ENCODE results near the gene SLC2A6. TPM values are rescaled to one million over a fixed set of nuclear protein-coding genes. Genes with fewer than 3 reads are reported as not detected.
A peak's percentile ranks its signal among the peaks of the same experiment; 100 is the strongest.
"Not testable (repeated sequence)": the region's sequence is repeated elsewhere in the genome, so short reads cannot be mapped to it uniquely, and the experiment has no call there.

The SLC2A6 gene
- total RNA-seq, 1 donor from 2014 or later, result 9.4 TPM

DNA sequence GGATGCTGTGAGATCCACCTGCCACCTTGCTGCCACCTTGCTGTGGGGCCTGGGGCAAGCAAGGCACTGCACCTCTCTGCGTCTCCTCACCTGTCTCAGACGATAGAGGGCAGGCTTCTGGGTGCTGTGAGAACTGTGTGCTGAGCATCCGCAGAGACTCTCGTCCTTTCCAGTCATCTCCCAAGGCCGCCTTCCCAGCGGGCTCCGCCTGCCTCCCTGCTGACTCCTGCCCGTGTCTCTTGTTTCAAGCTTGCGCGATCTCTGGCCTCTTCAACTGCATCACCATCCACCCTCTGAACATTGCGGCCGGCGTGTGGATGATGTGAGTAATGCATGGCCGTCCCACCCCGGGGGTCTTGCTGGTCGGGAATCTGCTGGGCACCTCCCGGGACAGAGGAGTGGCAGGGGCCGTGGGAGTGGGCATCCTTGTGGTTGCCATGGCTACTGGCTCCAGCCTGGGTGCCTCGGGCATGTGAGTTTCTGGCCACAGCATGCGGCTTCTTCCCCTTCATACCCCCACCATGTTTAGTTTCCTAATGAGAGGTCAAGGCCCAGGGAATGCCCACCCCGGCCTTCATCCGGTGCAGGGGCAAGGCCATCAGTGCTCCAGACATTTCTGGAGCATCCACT is 15.6 kb downstream of the SLC2A6 start:
- DNase-seq (ENCODE audit: low spot score), result no peak

DNA sequence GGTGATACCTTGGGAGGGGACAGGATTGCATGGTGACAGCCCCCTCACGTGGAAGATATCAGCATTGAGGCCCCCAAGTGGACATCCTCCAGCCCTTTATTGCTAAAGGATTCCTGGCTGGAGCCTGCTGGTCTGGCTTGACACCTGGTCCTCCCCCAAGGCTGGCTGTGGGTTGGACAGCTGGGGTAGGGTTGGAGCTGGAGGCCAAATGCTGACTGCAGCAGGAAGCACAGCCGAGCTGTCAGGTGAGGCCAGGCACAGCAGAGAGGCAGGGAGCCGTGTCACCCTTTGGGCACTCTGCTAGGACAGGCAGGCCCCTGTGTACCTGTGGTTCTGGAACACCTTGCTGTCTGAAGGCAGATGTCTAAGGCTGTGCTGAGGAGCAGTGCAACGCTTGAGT is 16.9 kb downstream of the SLC2A6 start:
- DNase-seq (ENCODE audit: low spot score), result no peak

DNA sequence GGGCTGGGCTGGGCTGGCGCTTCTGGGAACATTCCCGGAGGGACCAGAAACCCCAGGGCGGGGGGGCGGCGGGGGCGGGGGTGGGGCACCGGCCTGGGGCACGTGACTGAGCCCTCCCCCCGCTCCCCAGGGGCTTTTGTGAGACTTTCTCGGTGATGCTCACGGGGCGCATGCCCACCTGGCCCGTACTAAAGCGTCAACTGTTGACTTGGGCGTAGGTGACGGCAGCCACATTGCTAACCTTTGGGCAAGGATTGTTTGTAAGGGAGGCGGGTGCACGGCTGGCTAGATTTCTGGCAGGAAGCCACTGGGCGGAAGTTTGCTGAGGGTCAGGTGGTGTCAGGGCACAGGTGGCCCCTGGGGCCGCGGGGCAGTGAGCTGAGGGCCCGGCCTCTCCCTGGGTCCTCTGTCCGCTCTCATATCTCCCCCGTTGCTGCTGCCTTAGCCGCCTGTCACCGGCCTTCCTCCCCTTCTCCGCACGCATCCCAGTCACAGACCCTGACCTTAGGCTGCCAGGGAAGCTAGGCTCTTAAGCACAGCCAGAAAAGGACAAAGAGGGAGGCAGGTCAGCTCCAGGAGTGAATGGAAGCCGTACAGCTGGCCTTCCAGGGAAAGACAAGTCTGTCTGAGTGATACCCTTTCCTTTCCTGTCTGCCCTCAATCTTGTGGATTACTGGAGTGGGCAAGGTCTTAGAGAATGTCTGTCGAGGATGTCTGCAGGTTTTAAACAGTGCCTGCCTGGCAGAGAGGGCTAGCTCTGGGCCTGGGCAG is 18.3 kb downstream of the SLC2A6 start:
- no peak for DNase-seq (ENCODE audit: low spot score)

DNA sequence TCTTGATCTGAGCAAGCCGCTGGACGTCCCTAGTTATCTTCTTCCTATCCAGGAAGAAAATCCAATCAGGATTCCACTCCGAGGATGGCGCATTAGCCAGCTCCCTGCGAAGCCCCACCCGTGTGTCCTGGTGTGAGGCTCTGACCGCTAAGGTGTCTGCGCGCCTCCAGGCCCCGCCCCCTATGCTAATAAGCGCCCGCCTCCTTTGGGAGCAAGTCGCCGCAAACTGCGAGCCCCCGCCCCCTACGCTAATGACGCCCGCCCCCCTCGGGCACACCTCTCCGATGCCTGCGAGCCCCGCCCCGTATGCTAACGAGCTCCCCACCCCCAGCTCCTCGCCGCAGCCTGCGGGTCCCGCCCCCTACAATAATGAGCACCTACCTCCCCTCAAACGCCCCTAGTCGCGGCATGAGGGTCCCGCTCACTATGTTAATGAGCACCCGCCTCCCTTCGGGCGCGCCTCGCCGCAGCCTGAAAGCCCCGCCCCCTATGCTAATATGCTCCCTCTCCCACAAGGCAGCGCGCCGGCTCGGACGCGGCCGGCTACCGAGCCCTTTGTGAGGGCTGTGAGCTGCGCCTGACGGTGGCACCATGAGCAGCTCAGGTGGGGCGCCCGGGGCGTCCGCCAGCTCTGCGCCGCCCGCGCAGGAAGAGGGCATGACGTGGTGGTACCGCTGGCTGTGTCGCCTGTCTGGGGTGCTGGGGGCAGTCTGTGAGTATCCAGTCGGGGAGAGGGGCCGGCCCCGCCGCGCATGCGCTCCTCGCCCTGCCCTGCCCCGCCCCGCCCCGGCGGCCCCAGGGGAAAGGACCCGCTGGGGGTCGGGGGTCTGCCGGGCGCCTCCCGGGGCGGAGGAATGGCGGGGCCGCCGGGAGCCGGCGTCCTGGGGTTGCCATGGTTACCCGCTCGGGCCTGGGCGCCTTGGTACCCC is 19.2 kb downstream of the SLC2A6 start, which contains the start of gene CACFD1:
Gene CACFD1, plus strand, starts transcription at position 503 of the 929 bp plus-strand sequence. Its CDS starts 89 bp downstream, at position 592.
- peak; percentile 96 for DNase-seq (ENCODE audit: low spot score)

DNA sequence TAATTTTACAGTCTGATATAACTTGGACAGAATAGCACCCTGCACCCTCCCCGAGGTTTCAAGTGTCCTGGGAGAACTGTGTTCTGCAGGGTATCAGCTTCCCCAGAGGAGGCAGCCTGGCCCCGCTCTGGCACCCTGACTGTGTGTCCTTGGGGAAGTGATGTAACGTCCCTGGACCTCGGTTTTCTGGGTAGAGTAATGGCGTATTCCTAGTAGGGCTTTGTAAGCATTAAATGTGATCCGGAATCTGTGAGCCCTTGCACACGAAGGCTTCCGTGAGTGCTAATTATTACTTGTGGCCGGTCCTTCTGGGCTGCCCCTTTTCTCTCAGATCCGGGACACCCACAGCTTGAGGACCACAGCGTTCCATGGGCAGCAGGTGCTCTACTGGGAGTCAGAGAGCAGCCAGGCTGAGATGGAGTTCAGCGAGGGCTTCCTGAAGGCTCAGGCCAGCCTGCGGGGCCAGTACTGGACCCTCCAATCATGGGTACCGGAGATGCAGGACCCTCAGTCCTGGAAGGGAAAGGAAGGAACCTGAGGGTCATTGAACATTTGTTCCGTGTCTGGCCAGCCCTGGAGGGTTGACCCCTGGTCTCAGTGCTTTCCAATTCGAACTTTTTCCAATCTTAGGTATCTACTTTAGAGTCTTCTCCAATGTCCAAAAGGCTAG is 20.1 kb downstream of the SLC2A6 start:
- no peak for DNase-seq (ENCODE audit: low spot score)

DNA sequence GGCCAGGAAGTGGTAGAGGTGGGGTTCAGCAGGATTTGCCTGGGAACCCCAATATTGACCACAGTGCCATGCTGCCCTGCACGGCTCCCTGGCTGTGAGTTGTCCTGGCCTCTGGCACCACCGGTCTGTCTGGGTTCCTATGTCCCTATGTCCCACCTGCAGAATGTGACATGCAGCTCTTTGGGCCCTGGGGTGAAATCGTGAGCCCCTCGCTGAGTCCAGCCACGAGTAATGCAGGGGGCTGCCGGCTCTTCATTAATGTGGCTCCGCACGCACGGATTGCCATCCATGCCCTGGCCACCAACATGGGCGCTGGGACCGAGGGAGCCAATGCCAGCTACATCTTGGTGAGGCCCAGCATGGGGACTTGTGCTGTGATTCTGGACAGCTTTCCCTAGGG is 21.2 kb downstream of the SLC2A6 start:
- no peak for DNase-seq (ENCODE audit: low spot score)

DNA sequence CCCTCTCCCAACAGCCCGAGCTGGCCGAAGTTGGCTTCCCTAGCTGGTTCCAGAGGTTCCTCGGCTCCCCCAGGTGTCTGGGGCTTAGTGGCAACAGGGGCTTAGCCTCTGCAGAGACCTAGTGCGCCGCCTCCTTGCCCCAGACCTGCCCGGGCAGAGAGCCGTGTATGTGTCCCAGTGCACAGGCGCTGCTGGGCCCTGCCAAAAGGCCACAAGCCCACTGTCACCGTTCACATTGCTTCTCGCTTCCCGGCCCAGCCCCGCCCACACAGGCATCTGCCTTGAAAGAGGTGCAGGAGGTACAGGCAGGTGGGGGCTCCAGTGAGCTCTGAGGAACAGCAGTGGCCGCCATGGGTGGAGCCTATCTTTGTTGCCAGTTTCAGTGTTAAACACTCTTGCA is 21.7 kb downstream of the SLC2A6 start:
- DNase-seq (ENCODE audit: low spot score), result no peak

DNA sequence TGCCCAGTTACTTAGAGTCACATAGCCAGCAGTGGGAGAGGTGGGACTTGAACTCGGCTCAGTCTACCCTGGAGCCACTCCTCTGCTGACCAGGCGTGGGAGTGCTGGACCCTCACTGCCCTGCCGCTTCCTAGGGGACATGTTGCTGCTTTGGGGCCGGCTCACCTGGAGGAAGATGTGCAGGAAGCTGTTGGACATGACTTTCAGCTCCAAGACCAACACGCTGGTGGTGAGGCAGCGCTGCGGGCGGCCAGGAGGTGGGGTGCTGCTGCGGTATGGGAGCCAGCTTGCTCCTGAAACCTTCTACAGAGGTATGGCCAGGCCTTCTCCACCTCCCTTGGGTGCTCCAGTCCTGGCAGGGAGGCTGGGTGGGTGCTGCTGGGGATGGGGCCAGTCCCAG is 22.5 kb downstream of the SLC2A6 start:
- DNase-seq (ENCODE audit: low spot score), result no peak

DNA sequence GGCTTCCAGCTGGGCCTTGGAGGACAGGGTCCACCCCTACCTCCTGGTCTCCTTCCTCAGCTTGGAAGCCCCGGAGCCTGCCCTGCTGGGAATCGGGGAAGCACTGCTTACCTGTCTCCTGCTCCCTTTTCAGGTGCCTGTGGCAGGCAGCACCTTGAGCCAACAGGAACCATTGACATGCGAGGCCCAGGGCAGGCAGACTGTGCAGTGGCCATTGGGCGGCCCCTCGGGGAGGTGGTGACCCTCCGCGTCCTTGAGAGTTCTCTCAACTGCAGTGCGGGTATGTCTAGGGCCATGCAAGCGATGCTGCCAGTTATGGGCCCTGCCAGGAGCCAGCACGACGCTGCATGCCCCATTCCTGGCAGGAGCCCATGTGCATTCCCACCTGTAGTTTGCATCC is 23.0 kb downstream of the SLC2A6 start:
- DNase-seq (ENCODE audit: low spot score), result no peak

DNA sequence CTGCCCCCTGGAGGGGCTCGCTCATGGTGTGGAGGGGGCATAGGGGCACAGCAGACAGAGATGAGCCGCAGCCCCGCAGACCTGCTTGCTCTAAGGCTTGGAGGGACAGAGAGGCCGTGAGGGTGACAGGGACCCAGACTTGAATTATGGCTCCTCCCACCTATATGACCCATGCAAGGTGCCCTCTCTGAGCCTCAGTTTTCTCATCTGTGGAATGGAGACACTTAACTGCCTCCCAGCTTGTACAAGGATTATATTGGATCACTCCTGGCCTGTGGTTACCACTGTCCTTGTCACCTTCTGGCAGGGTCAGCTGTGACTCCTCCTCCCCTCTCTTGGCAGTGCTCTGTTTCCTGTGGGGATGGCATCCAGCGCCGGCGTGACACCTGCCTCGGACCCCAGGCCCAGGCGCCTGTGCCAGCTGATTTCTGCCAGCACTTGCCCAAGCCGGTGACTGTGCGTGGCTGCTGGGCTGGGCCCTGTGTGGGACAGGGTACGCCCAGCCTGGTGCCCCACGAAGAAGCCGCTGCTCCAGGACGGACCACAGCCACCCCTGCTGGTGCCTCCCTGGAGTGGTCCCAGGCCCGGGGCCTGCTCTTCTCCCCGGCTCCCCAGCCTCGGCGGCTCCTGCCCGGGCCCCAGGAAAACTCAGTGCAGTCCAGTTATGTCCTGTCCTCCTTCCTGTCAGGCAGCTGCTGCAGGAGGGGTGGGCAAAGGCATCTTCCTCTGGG is 23.8 kb downstream of the SLC2A6 start:
- DNase-seq (ENCODE audit: low spot score), result no peak

DNA sequence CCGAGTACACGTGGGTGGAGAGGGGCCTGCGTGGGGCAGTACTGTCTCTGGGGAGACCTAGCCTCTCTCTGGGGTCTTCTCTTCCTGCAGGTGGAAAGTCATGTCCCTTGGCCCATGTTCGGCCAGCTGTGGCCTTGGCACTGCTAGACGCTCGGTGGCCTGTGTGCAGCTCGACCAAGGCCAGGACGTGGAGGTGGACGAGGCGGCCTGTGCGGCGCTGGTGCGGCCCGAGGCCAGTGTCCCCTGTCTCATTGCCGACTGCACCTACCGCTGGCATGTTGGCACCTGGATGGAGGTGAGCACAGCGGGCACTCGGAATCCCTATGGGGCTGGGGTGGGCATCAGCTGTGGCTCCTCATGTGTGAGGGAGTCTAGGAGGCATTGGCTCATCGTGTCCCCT is 24.6 kb downstream of the SLC2A6 start:
- no peak for DNase-seq (ENCODE audit: low spot score)

DNA sequence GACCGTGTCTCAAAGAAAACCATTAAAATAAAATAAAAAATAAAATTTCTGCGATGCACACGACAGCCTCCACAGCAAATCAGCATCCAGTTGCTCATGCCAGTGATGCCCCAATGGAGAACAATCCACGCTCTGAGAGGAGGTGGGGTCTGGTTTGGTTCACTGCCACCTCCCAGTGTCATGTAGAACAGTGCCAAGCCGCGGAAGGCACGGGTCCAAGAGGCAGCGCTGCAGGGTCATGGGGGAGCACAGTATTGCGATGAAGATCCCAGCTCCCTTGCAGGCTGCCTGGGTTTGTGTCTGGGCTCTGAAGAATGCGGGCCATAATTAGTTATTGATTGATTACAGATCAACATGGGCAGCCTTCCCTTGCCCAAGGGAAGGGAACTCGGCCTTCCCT is 25.2 kb downstream of the SLC2A6 start:
- DNase-seq (ENCODE audit: low spot score), result no peak

DNA sequence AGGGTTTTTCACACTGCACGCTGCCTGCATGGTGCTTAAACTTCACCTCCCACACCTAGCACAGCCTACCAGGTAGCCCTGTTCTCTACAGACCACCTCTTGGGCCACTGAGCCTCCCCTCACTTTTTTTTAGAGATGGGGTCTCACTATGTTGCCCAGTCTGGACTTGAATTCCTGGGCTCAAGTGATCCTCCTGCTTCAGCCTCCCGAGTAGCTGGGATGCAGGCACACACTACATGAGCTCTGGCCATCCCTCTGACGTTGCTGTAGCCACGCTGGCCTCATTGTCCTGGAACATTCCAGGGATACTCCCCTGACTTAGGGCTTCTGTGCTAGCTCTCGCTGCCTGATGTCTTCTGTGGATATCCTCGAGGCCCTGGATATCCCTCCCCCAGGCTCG is 26.3 kb downstream of the SLC2A6 start:
- no peak for DNase-seq (ENCODE audit: low spot score)

DNA sequence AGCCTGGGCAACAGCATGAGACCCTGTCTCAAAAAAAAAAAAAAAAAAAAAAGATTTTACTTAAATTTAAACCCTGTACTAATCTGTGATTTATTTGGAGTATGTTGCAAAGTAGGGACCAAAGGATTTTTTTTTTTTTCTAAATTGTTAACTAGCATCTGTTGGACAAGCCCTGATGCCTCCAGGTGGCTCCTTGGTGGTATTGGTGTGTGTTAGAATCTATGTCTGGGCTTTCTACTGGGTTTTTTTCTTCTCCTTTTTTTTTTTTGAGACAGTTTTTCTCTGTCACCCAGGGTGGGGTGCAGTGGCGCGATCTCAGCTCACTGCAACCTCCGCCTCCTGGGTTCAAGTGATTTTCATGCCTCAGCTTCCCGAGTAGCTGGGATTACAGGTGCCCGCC is 27.0 kb downstream of the SLC2A6 start:
- DNase-seq (ENCODE audit: low spot score), result not testable (repeated sequence)

DNA sequence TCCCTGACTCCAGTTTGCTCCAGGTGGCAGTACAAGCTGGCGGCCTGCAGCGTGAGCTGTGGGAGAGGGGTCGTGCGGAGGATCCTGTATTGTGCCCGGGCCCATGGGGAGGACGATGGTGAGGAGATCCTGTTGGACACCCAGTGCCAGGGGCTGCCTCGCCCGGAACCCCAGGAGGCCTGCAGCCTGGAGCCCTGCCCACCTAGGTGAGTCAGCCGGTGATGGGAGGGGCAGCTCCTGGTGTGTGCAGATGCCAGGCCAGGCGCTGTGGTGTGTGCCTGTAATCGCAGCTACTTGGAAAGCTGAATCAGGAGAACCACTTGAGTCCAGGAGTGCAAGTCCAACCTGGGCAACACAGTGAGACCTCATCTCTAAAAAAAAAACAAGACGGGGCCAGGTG is 29.1 kb downstream of the SLC2A6 start:
- DNase-seq (ENCODE audit: low spot score), result no peak

DNA sequence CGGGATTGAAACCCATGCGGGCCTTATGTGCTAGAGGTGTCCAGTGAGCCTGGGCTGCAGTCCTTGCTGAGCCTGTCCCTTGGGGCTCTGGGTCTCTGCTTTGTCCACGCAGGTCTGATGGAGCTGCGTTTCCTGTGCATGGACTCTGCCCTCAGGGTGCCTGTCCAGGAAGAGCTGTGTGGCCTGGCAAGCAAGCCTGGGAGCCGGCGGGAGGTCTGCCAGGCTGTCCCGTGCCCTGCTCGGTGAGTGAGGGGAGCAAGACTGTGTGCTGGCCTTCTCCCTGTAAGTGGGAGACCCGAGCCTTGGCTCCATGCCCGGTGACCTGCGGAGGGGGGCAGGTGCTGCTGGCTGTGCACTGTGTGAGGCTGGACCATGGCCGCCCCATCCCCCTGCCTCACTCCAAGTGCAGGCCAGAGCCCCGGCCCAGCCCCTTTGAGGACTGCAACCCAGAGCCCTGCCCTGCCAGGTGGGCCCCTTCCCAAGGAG is 30.4 kb downstream of the SLC2A6 start:
- DNase-seq (ENCODE audit: low spot score), result no peak

DNA sequence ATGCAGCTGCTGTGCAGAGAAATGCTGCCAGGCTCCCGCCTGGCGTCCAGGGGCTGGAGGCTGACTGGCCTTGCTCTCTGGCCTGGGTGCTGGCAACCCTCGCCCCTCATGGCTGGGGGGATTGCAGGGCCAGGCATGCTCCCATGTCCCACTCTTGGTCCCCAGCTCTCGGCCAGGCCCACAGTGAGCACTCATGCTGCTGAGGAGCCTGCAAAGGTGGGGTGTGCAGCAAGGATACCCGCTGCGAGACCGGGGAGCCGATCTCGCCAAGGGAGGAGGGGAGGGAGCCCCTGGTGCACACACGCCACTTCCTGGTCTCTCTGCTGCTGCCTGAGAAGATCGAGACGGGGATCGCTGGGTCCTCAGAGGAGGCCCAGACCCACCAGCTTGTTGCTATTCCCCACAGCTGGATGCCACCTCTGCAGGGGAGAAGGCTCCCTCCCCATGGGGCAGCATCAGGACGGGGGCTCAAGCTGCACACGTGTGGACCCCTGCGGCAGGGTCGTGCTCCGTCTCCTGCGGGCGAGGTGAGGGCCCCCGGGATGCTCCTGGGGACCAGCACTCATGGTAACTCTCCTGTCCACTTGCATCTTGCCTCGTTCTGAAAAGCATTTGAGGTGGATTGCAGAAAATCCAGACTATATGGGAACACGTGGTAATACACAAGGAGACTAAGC is 33.5 kb downstream of the SLC2A6 start:
- no peak for DNase-seq (ENCODE audit: low spot score)

DNA sequence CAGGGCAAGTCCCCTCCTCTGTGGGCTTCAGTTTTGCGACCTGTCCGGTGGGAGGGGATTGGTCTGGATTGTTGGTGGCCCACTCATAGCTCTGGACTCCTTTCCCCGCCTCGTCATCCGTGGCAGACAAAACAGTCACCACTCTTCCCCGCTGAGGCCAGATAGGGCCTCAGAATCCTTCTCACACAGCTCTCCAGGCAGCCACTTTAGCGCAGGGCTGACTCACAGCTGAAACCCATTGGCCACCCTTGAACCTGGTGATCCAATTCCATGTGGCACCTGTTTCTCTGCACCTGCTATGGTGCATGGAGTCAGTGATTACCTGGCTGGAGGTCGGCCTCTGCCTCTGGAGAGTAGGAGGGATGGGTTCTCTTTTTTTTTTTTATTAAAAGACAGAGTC is 34.9 kb downstream of the SLC2A6 start:
- DNase-seq (ENCODE audit: low spot score), result no peak

DNA sequence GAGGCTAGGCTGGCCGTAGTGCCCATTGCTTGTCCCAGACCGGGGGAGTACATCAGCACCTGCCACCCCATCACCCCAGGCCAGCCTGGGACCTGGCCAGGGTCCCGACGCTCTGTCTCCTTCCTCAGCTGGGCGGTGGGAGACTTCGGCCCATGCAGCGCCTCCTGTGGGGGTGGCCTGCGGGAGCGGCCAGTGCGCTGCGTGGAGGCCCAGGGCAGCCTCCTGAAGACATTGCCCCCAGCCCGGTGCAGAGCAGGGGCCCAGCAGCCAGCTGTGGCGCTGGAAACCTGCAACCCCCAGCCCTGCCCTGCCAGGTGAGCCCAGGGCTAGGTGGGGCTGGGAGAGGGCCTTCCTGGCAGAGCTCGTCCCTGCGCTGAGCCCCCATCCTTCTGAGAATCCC is 35.7 kb downstream of the SLC2A6 start:
- DNase-seq (ENCODE audit: low spot score), result no peak

DNA sequence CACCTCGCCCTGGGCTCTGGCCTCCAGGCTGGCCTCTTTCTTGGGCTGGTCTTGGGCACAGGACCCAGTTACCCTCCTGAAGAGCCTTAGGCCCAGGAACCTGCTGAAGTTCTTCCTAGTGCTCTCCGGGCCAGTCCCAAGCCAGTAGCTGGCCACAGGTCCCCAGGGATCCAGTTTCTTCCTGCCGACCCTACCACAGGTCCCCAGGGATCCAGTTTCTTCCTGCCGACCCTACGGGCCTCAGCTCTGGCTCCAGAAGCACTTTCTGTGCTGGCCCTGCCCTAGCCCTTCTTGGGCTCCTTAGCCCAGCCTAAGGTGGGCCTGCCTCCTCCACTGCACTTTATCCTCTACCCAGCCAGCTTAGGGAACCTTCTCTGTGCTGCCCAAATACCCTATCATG is 37.3 kb downstream of the SLC2A6 start:
- DNase-seq (ENCODE audit: low spot score), result no peak
